H1 (cell line): Measurements from ENCODE around the gene MBLAC1. TPM values are rescaled to one million over a fixed set of nuclear protein-coding genes. Genes with fewer than 3 reads are reported as not detected.

Experiments
- CTCF ChIA-PET: fragments of 300-600 bp; sonication (Branson Sonifier 250); formaldehyde crosslinking; loops from one replicate; lab custom pipeline; 2021; ENCODE audit not compliant: partially characterized antibody; lab: Charles Lee
- POLR2A ChIA-PET: fragments of 300-600 bp; sonication (Branson Sonifier 250); formaldehyde crosslinking; loops from one replicate; lab custom pipeline; 2021; ENCODE audit warnings: inconsistent platforms; ENCODE audit not compliant: partially characterized antibody; lab: Charles Lee
- DNase-seq, 2 experiments: peaks; one replicate each; pipeline versions ENCODE4 v3.0.0 to v3.0.0-alpha.2; 2010 to 2022; ENCODE audit warnings: low spot score in 2 of 2, low read depth in 1 of 2, mixed read lengths in 1 of 2
- FAIRE-seq: peaks from 2 replicates; lab custom pipeline; 2011; peaks lifted over from hg19 to GRCh38; lab: Jason Lieb, UNC
- H2AFZ ChIP-seq: 2 replicates; pipeline ENCODE4 v1.8.1; 2012; ENCODE audit warnings: low read length, inconsistent platforms
- H2AK5ac ChIP-seq: 2 replicates; pipeline ENCODE4 v1.6.1; 2013; ENCODE audit warnings: low read depth, low read length
- H2BK120ac ChIP-seq: replicated peaks from 2 replicates; pipeline ENCODE3; 2013; ENCODE audit warnings: low read depth, low read length, inconsistent platforms
- H2BK12ac ChIP-seq: 2 replicates; pipeline ENCODE4 v1.6.1; 2013; ENCODE audit warnings: low read depth, low read length
- H2BK15ac ChIP-seq: 2 replicates; pipeline ENCODE4 v1.6.1; 2013; ENCODE audit warnings: low read length
- H2BK20ac ChIP-seq: 2 replicates; pipeline ENCODE4 v1.6.1; 2013; ENCODE audit warnings: low read length
- H2BK5ac ChIP-seq: 2 replicates; pipeline ENCODE4 v1.6.1; 2013; ENCODE audit warnings: low read depth, low read length
- H3K14ac ChIP-seq: 2 replicates; pipeline ENCODE4 v1.6.1; 2013; ENCODE audit warnings: inconsistent platforms; ENCODE audit not compliant: insufficient read length
- H3K18ac ChIP-seq: 2 replicates; pipeline ENCODE4 v1.6.1; 2013; ENCODE audit warnings: low read length; ENCODE audit errors: extremely low read depth
- H3K23ac ChIP-seq: 2 replicates; pipeline ENCODE4 v1.6.1; 2013; ENCODE audit warnings: inconsistent platforms; ENCODE audit not compliant: insufficient read length
- H3K23me2 ChIP-seq: 2 replicates; pipeline ENCODE4 v1.6.1; 2013; ENCODE audit warnings: low read depth, low read length
- H3K27ac ChIP-seq: 2 replicates; pipeline ENCODE4 v1.6.1; 2011; ENCODE audit warnings: low read depth, low read length, inconsistent platforms
- H3K27me3 ChIP-seq, 4 experiments: replicated peaks in 1 of 4; 1 replicate in 1 of 4; 2 replicates in 3 of 4; pipeline versions ENCODE4 v1.6.1 to v1.8.1; 2011 to 2013; ENCODE audit warnings: low read length in 3 of 4, mild to moderate bottlenecking in 3 of 4, inconsistent platforms in 2 of 4, mixed read lengths in 2 of 4, moderate library complexity in 1 of 4; ENCODE audit not compliant: control insufficient read depth in 3 of 4, insufficient read depth in 3 of 4; ENCODE audit errors: extremely low read depth in 1 of 4
- H3K36me3 ChIP-seq, 4 experiments: 2 replicates each; pipeline versions ENCODE4 v1.6.1 to v1.8.1; 2011 to 2013; ENCODE audit warnings: mild to moderate bottlenecking in 4 of 4, low read length in 3 of 4, moderate library complexity in 2 of 4, control low read depth in 1 of 4, inconsistent platforms in 1 of 4; ENCODE audit not compliant: insufficient read depth in 4 of 4, control insufficient read depth in 2 of 4
- H3K4ac ChIP-seq: replicated peaks from 2 replicates; pipeline ENCODE3; 2013; ENCODE audit warnings: low read length, low read depth, mixed read lengths, inconsistent platforms; ENCODE audit not compliant: insufficient read length
- H3K4me1 ChIP-seq, 4 experiments: replicated peaks in 1 of 4; 1 replicate in 1 of 4; 2 replicates in 3 of 4; pipeline versions ENCODE4 v1.6.1 to v1.8.1; 2011 to 2013; ENCODE audit warnings: low read length in 3 of 4, inconsistent platforms in 2 of 4, mixed read lengths in 1 of 4; ENCODE audit not compliant: insufficient read depth in 4 of 4, control insufficient read depth in 3 of 4
- H3K4me2 ChIP-seq, 2 experiments: 2 replicates each; pipeline versions ENCODE4 v1.6.1 to v1.8.1; 2011 to 2013; ENCODE audit warnings: low read depth in 2 of 2, low read length in 2 of 2, control low read depth in 1 of 2, inconsistent platforms in 1 of 2, mild to moderate bottlenecking in 1 of 2; ENCODE audit not compliant: insufficient read depth in 1 of 2
- H3K4me3 ChIP-seq, 4 experiments: fragments of 200-600, 300-600 bp in 1 of 4; sonication (generic), shearing (Covaris generic), sonication (Bioruptor Twin) in 1 of 4; 2 replicates each; pipeline versions ENCODE4 v1.5.1 to v1.8.1; 2011 to 2016; ENCODE audit warnings: low read length in 4 of 4, low read depth in 3 of 4, control low read depth in 2 of 4, inconsistent platforms in 2 of 4, mild to moderate bottlenecking in 2 of 4, mixed read lengths in 1 of 4, moderate library complexity in 1 of 4; ENCODE audit not compliant: insufficient read depth in 2 of 4; ENCODE audit errors: extremely low read depth in 1 of 4
- H3K56ac ChIP-seq: replicated peaks from 2 replicates; pipeline ENCODE3; 2013; ENCODE audit warnings: low read depth, mild to moderate bottlenecking, mixed read lengths, low read length, inconsistent platforms; ENCODE audit not compliant: insufficient read length
- H3K79me1 ChIP-seq: 2 replicates; pipeline ENCODE4 v1.6.1; 2013; ENCODE audit warnings: low read depth, low read length, control low read depth
- H3K79me2 ChIP-seq, 2 experiments: 2 replicates each; pipeline versions ENCODE4 v1.6.1 to v1.8.1; 2012 to 2013; ENCODE audit warnings: low read length in 2 of 2, mild to moderate bottlenecking in 2 of 2, inconsistent platforms in 1 of 2; ENCODE audit not compliant: insufficient read depth in 2 of 2, control insufficient read depth in 1 of 2
- H3K9ac ChIP-seq, 4 experiments: replicated peaks in 1 of 4; 1 replicate in 1 of 4; 2 replicates in 3 of 4; pipeline versions ENCODE4 v1.6.1 to v1.8.1; 2011 to 2013; ENCODE audit warnings: low read depth in 3 of 4, low read length in 3 of 4, control low read depth in 2 of 4, mild to moderate bottlenecking in 2 of 4, moderate library complexity in 2 of 4, inconsistent platforms in 1 of 4; ENCODE audit errors: extremely low read depth in 1 of 4
- H3K9me3 ChIP-seq, 2 experiments: 2 replicates each; pipeline versions ENCODE4 v1.6.1 to v1.8.1; 2012 to 2013; ENCODE audit warnings: mild to moderate bottlenecking in 2 of 2, moderate library complexity in 2 of 2, control low read depth in 1 of 2, inconsistent platforms in 1 of 2, low read depth in 1 of 2, low read length in 1 of 2, mixed read lengths in 1 of 2; ENCODE audit not compliant: insufficient read depth in 2 of 2
- H4K20me1 ChIP-seq, 2 experiments: replicated peaks in 1 of 2; 2 replicates each; pipeline versions ENCODE3 to v1.8.1; 2011 to 2013; ENCODE audit warnings: inconsistent platforms in 2 of 2, low read length in 2 of 2, mild to moderate bottlenecking in 1 of 2; ENCODE audit not compliant: insufficient read depth in 2 of 2, control insufficient read depth in 1 of 2
- H4K5ac ChIP-seq: 2 replicates; pipeline ENCODE4 v1.6.1; 2013; ENCODE audit warnings: low read length, low read depth, mixed read lengths, inconsistent platforms; ENCODE audit not compliant: insufficient read length
- H4K8ac ChIP-seq: 2 replicates; pipeline ENCODE4 v1.8.0; 2013; ENCODE audit warnings: mild to moderate bottlenecking, moderate library complexity, low read length, inconsistent platforms; ENCODE audit not compliant: insufficient read depth; ENCODE audit errors: extremely low read depth
- H4K91ac ChIP-seq: replicated peaks from 2 replicates; pipeline ENCODE3; 2013; ENCODE audit warnings: low read length, mixed read lengths, inconsistent platforms; ENCODE audit not compliant: insufficient read length
- CHD2 ChIP-seq: IDR thresholded peaks from 2 replicates; pipeline ENCODE4 v1.6.1; 2012; ENCODE audit warnings: low read length, improper control_type of control experiment
- HDAC2 ChIP-seq, 2 experiments: fragments of 300-600 bp in 1 of 2; sonication (generic) in 1 of 2; IDR thresholded peaks; 2 replicates each; pipeline ENCODE4 v1.6.1; 2011 to 2012; ENCODE audit warnings: low read depth in 2 of 2, low read length in 2 of 2, mild to moderate bottlenecking in 2 of 2, moderate library complexity in 2 of 2, borderline replicate concordance in 1 of 2, inconsistent platforms in 1 of 2
- KDM4A ChIP-seq: IDR thresholded peaks from one replicate; pipeline ENCODE4 v1.7.1; 2012; ENCODE audit warnings: low read depth, mild to moderate bottlenecking, moderate library complexity, low read length, inconsistent platforms; ENCODE audit not compliant: severe bottlenecking
- MAX ChIP-seq: IDR thresholded peaks from 2 replicates; pipeline ENCODE4 v1.6.1; 2012; ENCODE audit warnings: inconsistent platforms
- RAD21 ChIP-seq, 2 experiments: IDR thresholded peaks in 1 of 2; conservative IDR thresholded peaks in 1 of 2; 2 replicates each; pipeline ENCODE4 v1.6.1; 2011; ENCODE audit warnings: low read depth in 2 of 2, low read length in 2 of 2, improper control_type of control experiment in 1 of 2, inconsistent platforms in 1 of 2, mild to moderate bottlenecking in 1 of 2, moderate library complexity in 1 of 2
- SIN3A ChIP-seq, 2 experiments: IDR thresholded peaks in 1 of 2; conservative IDR thresholded peaks in 1 of 2; 2 replicates each; pipeline ENCODE4 v1.6.1; 2011 to 2012; ENCODE audit warnings: low read length in 2 of 2, improper control_type of control experiment in 1 of 2, low read depth in 1 of 2, mild to moderate bottlenecking in 1 of 2
- SP2 ChIP-seq: IDR thresholded peaks from 2 replicates; pipeline ENCODE4 v1.6.1; 2012; ENCODE audit warnings: mild to moderate bottlenecking, low read length, inconsistent platforms
- TAF1 ChIP-seq: IDR thresholded peaks from 2 replicates; pipeline ENCODE4 v1.6.1; 2011; ENCODE audit warnings: mild to moderate bottlenecking, low read depth, low read length
- WGBS, 2 experiments: shearing (Covaris generic) in 1 of 2; methylation state at CpG; one replicate each; pipeline versions ENCODE4 v1.1.6 to v1.1.7; 2013 to 2015; ENCODE audit warnings: low lambda C conversion rate in 2 of 2, mixed read lengths in 2 of 2, inconsistent platforms in 1 of 2, low coverage in 1 of 2, missing lambda C conversion rate in 1 of 2; ENCODE audit not compliant: insufficient replicate concordance in 2 of 2, insufficient coverage in 1 of 2, insufficient read length in 1 of 2; ENCODE audit errors: extremely low coverage in 1 of 2, missing lambda C conversion rate in 1 of 2; 5-methylcytosine and 5-hydroxymethylcytosine counted together
- polyA plus RNA-seq, 7 experiments: library from polyadenylated mRNA; depleted of rRNA in 3 of 7; stranded (reverse) in 5 of 7; unstranded in 2 of 7; fragments of >200 nt in 5 of 7; fragments of 200-250 nt in 2 of 7; gene quantifications; 1 replicate in 5 of 7; 2 replicates in 1 of 7; 4 replicates in 1 of 7; pipeline versions ENCODE4 v1.2.1 to v1.2.3, GENCODE V29; 2011 to 2013; ENCODE audit warnings: missing spikeins in 2 of 7, mixed read lengths in 2 of 7
- total RNA-seq: library from RNA; stranded (reverse); fragmentation: NEBNext Ultra II Directional; extraction: Animal tissue kit (Norgen Biotek cat#: 25700); gene quantifications from 2 replicates; pipeline ENCODE4 v1.2.1, GENCODE V29; 2021

The MBLAC1 gene
- total and polyA plus RNA-seq, 2 of the 8 experiments (the other 6 are each of a cell fraction or from before 2014, with no cell fraction given): 1.00 to 1.7 TPM

- H2AK5ac ChIP-seq: no peak within 1 kb of the TSS
- no peaks in the 10 kb centered on the region; the same call in 1 of the 2 replicates for H3K79me1 ChIP-seq
- peak within 1 kb of the TSS; percentile 84 to 90 for H3K4me2 ChIP-seq
- no peak within 1 kb of the TSS for H2BK120ac ChIP-seq
- CTCF ChIA-PET: interaction anchor here (0.6 to 1.6 kb wide), 7 partner anchors 10 to 48 kb away, joined by 3 to 6 read pairs (median 3); partner anchors contain the start of gene GAL3ST4
- H2BK5ac ChIP-seq: peak within 1 kb of the TSS; percentile 80; the same call in 1 of the 2 replicates
- H3K36me3 ChIP-seq: peaks cover 0 to 8% (median 1%) of the 10 kb centered on the region in 4 experiments; a peak in 3 of 8 replicates
- H3K9me3 ChIP-seq: peaks cover 0 to 5% of the 10 kb centered on the region in 2 experiments; a peak in 1 of 4 replicates
- peaks cover 5% of the 10 kb centered on the region for H3K23me2 ChIP-seq
- peak within 1 kb of the TSS; percentile 2; the same call in 1 of the 2 replicates for H2AFZ ChIP-seq
- peak within 1 kb of the TSS; percentile 91 to 97 (median 96) for H3K4me3 ChIP-seq
- H3K23ac ChIP-seq: no peak within 1 kb of the TSS
- H2BK20ac ChIP-seq: no peak within 1 kb of the TSS
- H3K18ac ChIP-seq: peak within 1 kb of the TSS; percentile 83
- peaks cover 0 to 16% of the 10 kb centered on the region in 2 experiments for H4K20me1 ChIP-seq
- H2BK12ac ChIP-seq: peak within 1 kb of the TSS; percentile 87; the same call in 1 of the 2 replicates
- H2BK15ac ChIP-seq: peak within 1 kb of the TSS; percentile 92
- 23% methylated on average over 54 of the region's 78 CpGs; no CpG with 5 or more reads in 1 of the 2 experiments for WGBS, 2 experiments
- no peak within 1 kb of the TSS for H3K27ac ChIP-seq
- peak within 1 kb of the TSS; percentile 85 for H3K14ac ChIP-seq
- peaks cover 3 to 7% (median 5%) of the 10 kb centered on the region in 4 experiments; a peak in 6 of 7 replicates for H3K4me1 ChIP-seq
- peak within 1 kb of the TSS; percentile 98 for H3K4ac ChIP-seq
- H4K91ac ChIP-seq: peak within 1 kb of the TSS; percentile 83
- FAIRE-seq (no peak), DNase-seq (peak; percentile 97 to 100)
- peak within 1 kb of the TSS; percentile 91 for H3K56ac ChIP-seq
- H3K9ac ChIP-seq: peak within 1 kb of the TSS in 3 of 4 experiments; percentile 67 to 89 (median 68); a peak in 6 of 7 replicates
- POLR2A ChIA-PET: interaction anchor here (0.7 to 4.9 kb wide), 12 partner anchors 11 to 95 kb away, joined by 3 to 39 read pairs (median 4); partner anchors contain the start of genes AP4M1, GAL3ST4, LAMTOR4 and MCM7
- H3K27me3 ChIP-seq: peaks cover 0 to 13% (median 9%) of the 10 kb centered on the region in 4 experiments; a peak in 6 of 7 replicates
- peak within 1 kb of the TSS; percentile 67 for H4K5ac ChIP-seq
- peak within 1 kb of the TSS; percentile 90 for H4K8ac ChIP-seq
- peaks cover 0 to 7% of the 10 kb centered on the region in 2 experiments; a peak in 2 of 4 replicates for H3K79me2 ChIP-seq
- TF ChIP-seq SP2: peak; percentile 13; the same call in 1 of the 2 replicates
- TF ChIP-seq KDM4A: peak; percentile 57
- peak; percentile 100 for TF ChIP-seq MAX
- peak; percentile 44 to 46; a peak in 1 of 4 replicates for TF ChIP-seq SIN3A (conservative IDR thresholded peaks at IDR 0.05 in 1 of 2, IDR thresholded peaks at IDR 0.05 in 1 of 2; ENCODE audit: low read depth in 1 of 2, low read length in 2 of 2)
- TF ChIP-seq HDAC2 (IDR thresholded peaks at IDR 0.05; ENCODE audit: borderline replicate concordance in 1 of 2, low read depth in 2 of 2, low read length in 2 of 2): no peak
- peak; percentile 78 for TF ChIP-seq TAF1
- no peak for TF ChIP-seq RAD21 (IDR thresholded peaks at IDR 0.05 in 1 of 2, conservative IDR thresholded peaks at IDR 0.05 in 1 of 2; ENCODE audit: low read depth in 2 of 2, low read length in 2 of 2)
- TF ChIP-seq CHD2: 0 out of 2 replicates have a peak, but pooled peaks have one; percentile 15
Observed at GRCh38 chr7:100177045-100178001, 50.6 kb downstream of the MBLAC1 start, which contains the start of the genes GPC2 and STAG3. GPC2 (minus strand) TSS chr7:100177381; CDS start chr7:100177199, 182 bp downstream. STAG3 (plus strand) TSS chr7:100177918; CDS start chr7:100180557, 2,639 bp downstream.
